GM18498 (cell line): ENCODE results near the gene SERINC5.
"Not testable (repeated sequence)": the region's sequence is repeated elsewhere in the genome, so short reads cannot be mapped to it uniquely, and the experiment has no call there.

Experiments
- ATAC-seq: cut with Tn5 transposase; IDR thresholded peaks from one replicate; pipeline ENCODE4 v1.9.1; 2021; ENCODE audit warnings: mild to moderate bottlenecking, moderate library complexity; ENCODE audit not compliant: unreplicated experiment

The SERINC5 gene

GRCh38 chr5:80111376-80111990, 144.4 kb downstream of the SERINC5 start:
- ATAC-seq, result not testable (repeated sequence)

GRCh38 chr5:80109646-80110478, 146.0 kb downstream of the SERINC5 start:
- no peak for ATAC-seq

GRCh38 chr5:80106916-80107315, 148.9 kb downstream of the SERINC5 start:
- ATAC-seq, result no peak

GRCh38 chr5:80105698-80106439, 150.0 kb downstream of the SERINC5 start:
- no peak for ATAC-seq

- ATAC-seq, result no peak
These were observed 152.5 kb downstream of the SERINC5 start for GRCh38 chr5:80103371-80103770.

GRCh38 chr5:80101993-80102392, 153.9 kb downstream of the SERINC5 start:
- ATAC-seq, result no peak

- no peak for ATAC-seq
These were observed 158.4 kb downstream of the SERINC5 start for GRCh38 chr5:80097451-80097850.

GRCh38 chr5:80094236-80094738, 161.6 kb downstream of the SERINC5 start:
- ATAC-seq, result no peak

GRCh38 chr5:80093796-80094195, 162.1 kb downstream of the SERINC5 start:
- ATAC-seq, result no peak

- ATAC-seq, result no peak
These were observed 163.3 kb downstream of the SERINC5 start for GRCh38 chr5:80092486-80093107.

- not testable (repeated sequence) for ATAC-seq
These were observed 164.1 kb downstream of the SERINC5 start for GRCh38 chr5:80091792-80092192.

- ATAC-seq, result no peak
These were observed 165.0 kb downstream of the SERINC5 start for GRCh38 chr5:80090884-80091166.

- ATAC-seq, result no peak
These were observed 172.6 kb downstream of the SERINC5 start for GRCh38 chr5:80083101-80083890.

GRCh38 chr5:80082731-80083100, 173.1 kb downstream of the SERINC5 start:
- no peak for ATAC-seq

GRCh38 chr5:80082281-80082680, 173.6 kb downstream of the SERINC5 start:
- ATAC-seq, result no peak

- ATAC-seq, result no peak
These were observed 176.9 kb downstream of the SERINC5 start for GRCh38 chr5:80078921-80079320.

GRCh38 chr5:80077051-80077714, 178.7 kb downstream of the SERINC5 start:
- ATAC-seq, result no peak

GRCh38 chr5:80076131-80077050, 179.5 kb downstream of the SERINC5 start:
- no peak for ATAC-seq
